A549 (cell line): ENCODE results near the gene OPCML.

Source experiments
- CEBPB ChIP-seq, 2 experiments: fragments of >200 bp in 1 of 2; sonication (Bioruptor Twin) in 1 of 2; formaldehyde crosslinking in 1 of 2; IDR thresholded peaks; 2 replicates each; pipeline ENCODE4 v1.6.1; 2012 to 2016
- CHD4 ChIP-seq: fragments of 200-600 bp; sonication (generic); IDR thresholded peaks from 2 replicates; pipeline ENCODE4 v1.6.1; 2016; ENCODE audit warnings: antibody characterized with exemption, mild to moderate bottlenecking, borderline replicate concordance
- GATA3 ChIP-seq: IDR thresholded peaks from 2 replicates; pipeline ENCODE4 v1.6.1; 2012; ENCODE audit warnings: borderline replicate concordance
- KDM1A ChIP-seq: fragments of 200-600 bp; sonication (generic); IDR thresholded peaks from 2 replicates; pipeline ENCODE4 v1.6.1; 2016; ENCODE audit warnings: low read depth, mild to moderate bottlenecking
- MAX ChIP-seq: IDR thresholded peaks from 2 replicates; pipeline ENCODE4 v1.6.1; 2012
- POLR2A ChIP-seq: IDR thresholded peaks from 2 replicates; pipeline ENCODE4 v1.6.1; 2012; ENCODE audit warnings: mild to moderate bottlenecking, low read length
- TP53 ChIP-seq: fragments of 250-450 bp; sonication (Bioruptor Pico); IDR thresholded peaks from 2 replicates; pipeline ENCODE4 v1.5.0; 2021; ENCODE audit warnings: mild to moderate bottlenecking, moderate library complexity
- TF ChIP-seq, protein P1 (sequence below): fragments of >200 bp; sonication (Bioruptor Twin); formaldehyde crosslinking; IDR thresholded peaks from 3 replicates; pipeline ENCODE4 v1.5.1; 2016

DNA sequence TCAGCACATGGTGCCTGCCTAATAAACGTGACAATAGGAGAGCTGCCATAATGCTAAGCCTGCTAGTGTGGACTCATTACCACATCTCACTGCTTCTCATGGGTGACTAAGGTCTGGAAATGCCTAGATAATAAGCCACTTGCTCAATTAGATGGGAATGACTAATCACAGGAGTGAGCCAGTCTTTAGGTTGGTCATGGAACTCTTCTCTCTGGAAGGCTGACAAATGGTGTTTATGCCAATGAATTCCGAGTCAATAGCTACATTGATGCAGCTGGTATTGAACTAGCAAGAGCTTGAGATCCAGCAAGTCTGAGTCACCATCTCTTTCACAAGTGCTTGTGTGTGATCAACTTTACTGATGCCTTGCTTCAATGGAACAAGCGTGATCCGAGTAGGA is 334.9 kb downstream of the OPCML start:
- TF ChIP-seq, protein P1, sequence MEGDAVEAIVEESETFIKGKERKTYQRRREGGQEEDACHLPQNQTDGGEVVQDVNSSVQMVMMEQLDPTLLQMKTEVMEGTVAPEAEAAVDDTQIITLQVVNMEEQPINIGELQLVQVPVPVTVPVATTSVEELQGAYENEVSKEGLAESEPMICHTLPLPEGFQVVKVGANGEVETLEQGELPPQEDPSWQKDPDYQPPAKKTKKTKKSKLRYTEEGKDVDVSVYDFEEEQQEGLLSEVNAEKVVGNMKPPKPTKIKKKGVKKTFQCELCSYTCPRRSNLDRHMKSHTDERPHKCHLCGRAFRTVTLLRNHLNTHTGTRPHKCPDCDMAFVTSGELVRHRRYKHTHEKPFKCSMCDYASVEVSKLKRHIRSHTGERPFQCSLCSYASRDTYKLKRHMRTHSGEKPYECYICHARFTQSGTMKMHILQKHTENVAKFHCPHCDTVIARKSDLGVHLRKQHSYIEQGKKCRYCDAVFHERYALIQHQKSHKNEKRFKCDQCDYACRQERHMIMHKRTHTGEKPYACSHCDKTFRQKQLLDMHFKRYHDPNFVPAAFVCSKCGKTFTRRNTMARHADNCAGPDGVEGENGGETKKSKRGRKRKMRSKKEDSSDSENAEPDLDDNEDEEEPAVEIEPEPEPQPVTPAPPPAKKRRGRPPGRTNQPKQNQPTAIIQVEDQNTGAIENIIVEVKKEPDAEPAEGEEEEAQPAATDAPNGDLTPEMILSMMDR: no peak
- no peak for TF ChIP-seq POLR2A
- no peak for TF ChIP-seq GATA3
- no peak for TF ChIP-seq CHD4
- no peak for TF ChIP-seq MAX
- TF ChIP-seq KDM1A: no peak
- TF ChIP-seq TP53 (CRISPR knock-in tag): no peak
- TF ChIP-seq CEBPB (IDR thresholded peaks at IDR 0.05): no peak
